Keratinocyte (primary cell): ENCODE data around the gene CD244. TPM values are rescaled to one million over a fixed set of nuclear protein-coding genes. Genes with fewer than 3 reads are reported as not detected.
"Not testable (repeated sequence)": the region's sequence is repeated elsewhere in the genome, so short reads cannot be mapped to it uniquely, and the experiment has no call there.

Source experiments
- DNase-seq: peaks from one replicate; pipeline ENCODE4 v3.0.0-alpha.2; 2011; ENCODE audit warnings: low read depth, missing footprints, low spot score
- FAIRE-seq: peaks from 2 replicates; lab custom pipeline; 2011; peaks lifted over from hg19 to GRCh38; lab: Jason Lieb, UNC
- H2AFZ ChIP-seq: 2 replicates; pipeline ENCODE4 v1.6.0; 2012; ENCODE audit warnings: low read length, control low read depth, inconsistent platforms; ENCODE audit not compliant: control insufficient read depth
- H3K27ac ChIP-seq: 2 replicates; pipeline ENCODE4 v1.5.1; 2011; ENCODE audit warnings: low read length; ENCODE audit not compliant: control insufficient read depth, insufficient read depth
- H3K27me3 ChIP-seq: 3 replicates; pipeline ENCODE4 v1.6.0; 2011; ENCODE audit warnings: low read length; ENCODE audit not compliant: control insufficient read depth, insufficient read depth; ENCODE audit errors: extremely low read depth
- H3K36me3 ChIP-seq, 2 experiments: 2 replicates in 1 of 2; 3 replicates in 1 of 2; pipeline ENCODE4 v1.5.1; 2011; ENCODE audit warnings: low read length in 2 of 2, mild to moderate bottlenecking in 1 of 2; ENCODE audit not compliant: control insufficient read depth in 2 of 2, insufficient read depth in 2 of 2; ENCODE audit errors: extremely low read depth in 1 of 2
- H3K4me1 ChIP-seq: 3 replicates; pipeline ENCODE4 v1.5.1; 2011; ENCODE audit warnings: low read length; ENCODE audit not compliant: control insufficient read depth, insufficient read depth; ENCODE audit errors: extremely low read depth
- H3K4me2 ChIP-seq: 3 replicates; pipeline ENCODE4 v1.6.0; 2011; ENCODE audit warnings: low read depth, low read length; ENCODE audit not compliant: control insufficient read depth, insufficient read depth; ENCODE audit errors: extremely low read depth
- H3K4me3 ChIP-seq, 3 experiments: fragments of 200-600 bp in 1 of 3; sonication (generic) in 1 of 3; 2 replicates in 2 of 3; 3 replicates in 1 of 3; pipeline ENCODE4 v1.5.1; 2011 to 2016; ENCODE audit warnings: low read length in 3 of 3, mild to moderate bottlenecking in 3 of 3, control low read depth in 2 of 3, inconsistent platforms in 1 of 3, low read depth in 1 of 3, mixed read lengths in 1 of 3, mixed run types in 1 of 3, moderate library complexity in 1 of 3; ENCODE audit not compliant: control insufficient read depth in 2 of 3, insufficient read depth in 2 of 3; ENCODE audit errors: extremely low read depth in 1 of 3
- H3K79me2 ChIP-seq: 2 replicates; pipeline ENCODE4 v1.6.0; 2012; ENCODE audit warnings: low read length; ENCODE audit not compliant: control insufficient read depth, insufficient read depth
- H3K9ac ChIP-seq: 3 replicates; pipeline ENCODE4 v1.6.0; 2011; ENCODE audit warnings: low read length; ENCODE audit not compliant: control insufficient read depth, insufficient read depth; ENCODE audit errors: extremely low read depth
- H3K9me1 ChIP-seq: 3 replicates; pipeline ENCODE4 v1.6.0; 2011; ENCODE audit warnings: low read length; ENCODE audit not compliant: control insufficient read depth, insufficient read depth; ENCODE audit errors: extremely low read depth
- H3K9me3 ChIP-seq: 2 replicates; pipeline ENCODE4 v1.5.1; 2012; ENCODE audit warnings: low read depth, low read length; ENCODE audit not compliant: control insufficient read depth
- H4K20me1 ChIP-seq: 3 replicates; pipeline ENCODE4 v1.6.0; 2011; ENCODE audit warnings: low read length; ENCODE audit not compliant: control insufficient read depth, insufficient read depth; ENCODE audit errors: extremely low read depth
- CTCF ChIP-seq, 3 experiments: IDR thresholded peaks in 1 of 3; conservative IDR thresholded peaks in 1 of 3; optimal IDR thresholded peaks in 1 of 3; 2 replicates in 2 of 3; 3 replicates in 1 of 3; pipeline versions ENCODE3 to v1.5.1; 2011; ENCODE audit warnings: low read length in 3 of 3, mild to moderate bottlenecking in 3 of 3, moderate library complexity in 2 of 3, control low read depth in 1 of 3, inconsistent platforms in 1 of 3; ENCODE audit not compliant: insufficient read depth in 2 of 3; ENCODE audit errors: extremely low read depth in 1 of 3
- EZH2 ChIP-seq: IDR thresholded peaks from one replicate; pipeline ENCODE4 v1.6.1; 2012; ENCODE audit warnings: inconsistent platforms, mild to moderate bottlenecking, low read length, moderate library complexity
- dilution Hi-C: fragments of 300-500 bp; cut with MboI; formaldehyde crosslinking; loops from one replicate; pipeline ENCODE4 v1.7.0; 2020; ENCODE audit warnings: low sequenced_read_pairs; ENCODE audit not compliant: extremely low pct_ligation_motif_present
- polyA plus RNA-seq, 5 experiments: library from polyadenylated mRNA; depleted of rRNA in 3 of 5; stranded (reverse) in 3 of 5; stranded (forward) in 1 of 5; unstranded in 1 of 5; fragments of >200 nt; gene quantifications; 1 replicate in 1 of 5; 2 replicates in 3 of 5; 3 replicates in 1 of 5; pipeline versions ENCODE4 v1.2.1 to v1.2.3, GENCODE V29; 2011 to 2012; ENCODE audit warnings: missing spikeins in 2 of 5, low read depth in 1 of 5, low replicate concordance in 1 of 5

Gene CD244
- polyA plus RNA-seq, 1 donor (not counting 4 experiments of a cell fraction or from before 2014, with no cell fraction given), result not detected

- no peak for DNase-seq
- dilution Hi-C loops, result no loop called here
- Histone ChIP-seq H3K27ac (no peak overlapping the region), H3K36me3 (no peaks in the 10 kb centered on the region), H4K20me1 (no peaks in the 10 kb centered on the region), H2AFZ (no peak overlapping the region), H3K27me3 (no peaks in the 10 kb centered on the region), H3K4me3 (no peak overlapping the region), H3K4me2 (no peak overlapping the region), H3K79me2 (no peaks in the 10 kb centered on the region), H3K9ac (no peak overlapping the region), H3K9me1 (no peaks in the 10 kb centered on the region), H3K9me3 (no peaks in the 10 kb centered on the region), H3K4me1 (no peaks in the 10 kb centered on the region)
- no peak for FAIRE-seq
- no peak for TF ChIP-seq CTCF (optimal IDR thresholded peaks at IDR 0.05 in 1 of 3, IDR thresholded peaks at IDR 0.05 in 1 of 3, conservative IDR thresholded peaks at IDR 0.05 in 1 of 3; ENCODE audit: extremely low read depth in 1 of 3, insufficient read depth in 2 of 3, low read length in 3 of 3)
- TF ChIP-seq EZH2, result no peak
These were observed 72.7 kb downstream of the CD244 start for GRCh38 chr1:160789702-160790611.

DNA sequence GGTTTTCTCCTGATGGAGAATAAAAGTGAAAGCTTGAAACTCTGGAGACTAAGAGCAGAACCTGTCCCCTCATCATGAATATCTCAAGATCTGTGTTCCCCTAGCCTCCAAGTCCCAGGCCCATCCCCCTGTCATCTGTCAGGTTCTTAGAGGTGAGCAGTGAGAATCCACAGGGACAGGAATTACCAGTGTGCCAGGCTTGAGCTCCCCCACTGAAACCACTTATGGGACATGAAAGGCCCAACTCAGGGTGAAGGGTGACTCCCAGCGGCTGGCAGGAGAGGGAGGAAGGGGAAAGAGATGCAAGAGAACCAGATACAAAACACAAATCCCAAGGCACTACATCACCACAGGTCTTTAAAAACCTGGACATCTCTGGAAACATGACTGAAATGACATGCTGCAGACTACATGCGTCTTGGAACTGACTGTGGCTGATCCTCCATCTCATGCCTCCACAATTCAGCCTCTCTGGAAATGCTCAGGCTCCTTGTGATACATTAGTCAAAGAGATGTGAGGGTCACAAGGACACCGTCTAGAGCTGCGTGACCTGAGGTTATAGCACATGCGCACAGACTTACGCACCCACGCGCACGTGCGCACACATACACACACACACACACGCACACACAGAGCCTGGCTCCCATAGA lies 73.5 kb downstream of the CD244 start:
- DNase-seq, result no peak
- no peak overlapping the region for H2AFZ ChIP-seq
- H3K79me2 ChIP-seq, result no peaks in the 10 kb centered on the region
- no peak overlapping the region for H3K27ac ChIP-seq
- H3K9me1 ChIP-seq, result no peaks in the 10 kb centered on the region
- H4K20me1 ChIP-seq, result no peaks in the 10 kb centered on the region
- H3K9me3 ChIP-seq, result no peaks in the 10 kb centered on the region
- FAIRE-seq, result no peak
- no peaks in the 10 kb centered on the region for H3K36me3 ChIP-seq
- no peaks in the 10 kb centered on the region for H3K27me3 ChIP-seq
- H3K4me3 ChIP-seq, result no peak overlapping the region
- dilution Hi-C loops, result no loop called here
- no peak overlapping the region for H3K9ac ChIP-seq
- H3K4me2 ChIP-seq, result no peak overlapping the region
- TF ChIP-seq CTCF (optimal IDR thresholded peaks at IDR 0.05 in 1 of 3, IDR thresholded peaks at IDR 0.05 in 1 of 3, conservative IDR thresholded peaks at IDR 0.05 in 1 of 3; ENCODE audit: extremely low read depth in 1 of 3, insufficient read depth in 2 of 3, low read length in 3 of 3) (no peak), EZH2 (no peak)
- H3K4me1 ChIP-seq, result no peaks in the 10 kb centered on the region

GRCh38 chr1:160782988-160783765 lies 79.5 kb downstream of the CD244 start:
- H3K79me2 ChIP-seq, H3K4me2 ChIP-seq, H3K36me3 ChIP-seq, FAIRE-seq, H3K27me3 ChIP-seq, H4K20me1 ChIP-seq, DNase-seq, H3K9me1 ChIP-seq, dilution Hi-C loops, H3K9me3 ChIP-seq, H3K9ac ChIP-seq, H3K4me3 ChIP-seq, H3K27ac ChIP-seq: not testable (repeated sequence)
- Histone ChIP-seq H2AFZ (peak overlapping the region; percentile 46), H3K4me1 (peaks cover 18% of the 10 kb centered on the region)
